Astrocyte (in vitro differentiated cells and primary cell): ENCODE measurements around the gene MCAM.

ENCODE experiments used
- CTCF ChIP-seq: IDR thresholded peaks from 2 replicates; pipeline ENCODE4 v1.5.1; 2011; ENCODE audit warnings: low read depth, mild to moderate bottlenecking, inconsistent platforms, low read length, moderate library complexity; ENCODE audit not compliant: insufficient read depth
- EZH2 ChIP-seq: IDR thresholded peaks from 2 replicates; pipeline ENCODE4 v1.6.1; 2012; ENCODE audit warnings: mild to moderate bottlenecking, low read length, inconsistent platforms; ENCODE audit not compliant: insufficient read depth

GRCh38 chr11:119303227-119303718 is 13.7 kb downstream of the MCAM start:
- TF ChIP-seq EZH2 (no peak), CTCF (no peak)
